B cell (primary cell): ENCODE data around the gene SIRPB1. TPM values are rescaled to one million over a fixed set of nuclear protein-coding genes. Genes with fewer than 3 reads are reported as not detected.

ENCODE experiments used
- polyA plus RNA-seq: library from polyadenylated mRNA; depleted of rRNA; stranded (reverse); fragments of >200 nt; gene quantifications from 2 replicates; pipeline ENCODE4 v1.2.3, GENCODE V29; 2012
- small RNA-seq: library from RNA; depleted of rRNA; stranded (forward); fragments of <200 nt; gene quantifications from one replicate; pipeline ENCODE3, GENCODE V24; 2012; ENCODE audit warnings: low replicate concordance, low read depth; ENCODE audit not compliant: insufficient read length
- total RNA-seq, 2 donors: library from RNA; stranded (reverse); fragments of 120-200 nt in 1 of 2; gene quantifications; 1 replicate in 1 of 2; 2 replicates in 1 of 2; pipeline versions ENCODE4 v1.2.3 to v1.2.4, GENCODE V29; 2013 to 2022

Gene SIRPB1
- total and polyA plus RNA-seq, 2 donors (not counting 1 experiment from before 2014, with no cell fraction given) = 1.3 to 1.7 TPM

Small RNA genes lying within 50 kb of the gene (small RNA-seq; reads per million reads assigned to genes)
- not detected for gene RN7SL561P

Other genes with a start within 250 kb of the SIRPB1 start
- 86.5 and 86.7 TPM in 2 replicates for gene FKBP1A, start 227.0 kb downstream of the SIRPB1 start, total RNA-seq
- gene FKBP1A, start 227.0 kb downstream of the SIRPB1 start, polyA plus RNA-seq = 59.3 and 86.3 TPM in 2 replicates
- 80.3 and 84.0 TPM in 2 replicates for gene NSFL1C, start 153.2 kb downstream of the SIRPB1 start, total RNA-seq
- 24.0 and 24.1 TPM in 2 replicates for gene NSFL1C, start 153.2 kb downstream of the SIRPB1 start, polyA plus RNA-seq
- gene SIRPB2, start 128.6 kb downstream of the SIRPB1 start, total RNA-seq = not detected in 2 replicates
- gene SIRPB2, start 128.6 kb downstream of the SIRPB1 start, polyA plus RNA-seq = 0.51 and 0.85 TPM in 2 replicates
- not detected in 2 replicates for gene SIRPD, start 62.3 kb downstream of the SIRPB1 start, total RNA-seq
- not detected in 2 replicates for gene SIRPD, start 62.3 kb downstream of the SIRPB1 start, polyA plus RNA-seq
- not detected in 2 replicates for gene SIRPG, start 37.8 kb upstream of the SIRPB1 start, total RNA-seq
- 0.09 and 1.6 TPM in 2 replicates for gene SIRPG, start 37.8 kb upstream of the SIRPB1 start, polyA plus RNA-seq